GM12878 (cell line): ENCODE results near the gene MAP3K21. TPM values are rescaled to one million over a fixed set of nuclear protein-coding genes. Genes with fewer than 3 reads are reported as not detected.
A peak's percentile ranks its signal among the peaks of the same experiment; 100 is the strongest.

Source experiments
- ATAC-seq: fragments of 200-7000 bp; cut with Tn5 transposase; 3 replicates; pipeline ENCODE4 v1.9.1; 2020; ENCODE audit warnings: mild to moderate bottlenecking, moderate library complexity
- BruUV-seq: library from RNA; stranded (reverse); fragments of 400-500 nt; replicated peaks from 2 replicates; lab custom pipeline; 2021; lab: Mats Ljungman, UMichigan
- CTCF ChIA-PET: fragments of 300-600 bp; sonication (Branson Sonifier 250); formaldehyde crosslinking; extraction: SDS; loops from one replicate; lab custom pipeline; 2021; ENCODE audit warnings: inconsistent platforms; lab: Yijun Ruan, JAX
- POLR2A ChIA-PET: fragments of 350-600 bp; formaldehyde crosslinking; extraction: SDS; loops from one replicate; lab custom pipeline; 2021; ENCODE audit warnings: inconsistent platforms; lab: Charles Lee
- RAD21 ChIA-PET: fragments of 300-600 bp; sonication (Branson Sonifier 250); formaldehyde crosslinking; loops from one replicate; lab custom pipeline; 2023; ENCODE audit warnings: antibody characterized with exemption; ENCODE audit not compliant: unreplicated experiment; lab: Charles Lee
- SMC1A ChIA-PET: fragments of 300-600 bp; sonication (Branson Sonifier 250); formaldehyde crosslinking; loops from one replicate; lab custom pipeline; 2023; ENCODE audit not compliant: unreplicated experiment, uncharacterized antibody; lab: Charles Lee
- DNase-seq: peaks from one replicate; pipeline ENCODE4 v3.0.0-alpha.2; 2011; ENCODE audit warnings: low read depth, low spot score
- FAIRE-seq: peaks from 3 replicates; lab custom pipeline; 2011; peaks lifted over from hg19 to GRCh38; lab: Jason Lieb, UNC
- H2AFZ ChIP-seq: 2 replicates; pipeline ENCODE4 v1.6.0; 2011; ENCODE audit warnings: low read depth, low read length, control low read depth; ENCODE audit not compliant: control insufficient read depth
- H3K27ac ChIP-seq: 2 replicates; pipeline ENCODE4 v1.5.1; 2011; ENCODE audit warnings: control low read depth; ENCODE audit not compliant: control insufficient read depth, insufficient read depth
- H3K27me3 ChIP-seq, 2 experiments: replicated peaks in 1 of 2; 2 replicates each; pipeline versions ENCODE4 v1.6.0 to v1.6.1; 2011; ENCODE audit warnings: low read length in 1 of 2; ENCODE audit not compliant: control insufficient read depth in 2 of 2, insufficient read depth in 2 of 2
- H3K36me3 ChIP-seq, 2 experiments: 2 replicates each; pipeline ENCODE4 v1.5.1; 2011; ENCODE audit warnings: low read length in 1 of 2; ENCODE audit not compliant: control insufficient read depth in 2 of 2, insufficient read depth in 2 of 2
- H3K4me1 ChIP-seq: 2 replicates; pipeline ENCODE4 v1.6.1; 2011; ENCODE audit warnings: mild to moderate bottlenecking, low read length, moderate library complexity, mixed read lengths; ENCODE audit not compliant: control insufficient read depth, insufficient read depth
- H3K4me2 ChIP-seq: 2 replicates; pipeline ENCODE4 v1.6.0; 2011; ENCODE audit warnings: control low read depth; ENCODE audit not compliant: control insufficient read depth, insufficient read depth
- H3K4me3 ChIP-seq: fragments of 200-600 bp; sonication (generic); 2 replicates; pipeline ENCODE4 v1.5.1; 2016
- H3K79me2 ChIP-seq: 2 replicates; pipeline ENCODE4 v1.6.0; 2011; ENCODE audit warnings: low read length; ENCODE audit not compliant: control insufficient read depth, insufficient read depth
- H3K9ac ChIP-seq: 2 replicates; pipeline ENCODE4 v1.8.0; 2011; ENCODE audit warnings: low read length, control low read depth, mixed read lengths; ENCODE audit not compliant: control insufficient read depth, insufficient read depth
- H3K9me3 ChIP-seq: replicated peaks from 3 replicates; pipeline ENCODE4 v1.5.1; 2011; ENCODE audit warnings: mild to moderate bottlenecking, low read length; ENCODE audit not compliant: control insufficient read depth, insufficient read depth
- H4K20me1 ChIP-seq: 2 replicates; pipeline ENCODE4 v1.6.0; 2011; ENCODE audit not compliant: control insufficient read depth, insufficient read depth
- IKZF2 ChIP-seq, 2 experiments: fragments of 450-650 bp; IDR thresholded peaks; 2 replicates each; pipeline ENCODE4 v1.6.1; 2017; ENCODE audit warnings: mild to moderate bottlenecking in 2 of 2, moderate library complexity in 2 of 2
- MTA3 ChIP-seq: IDR thresholded peaks from 2 replicates; pipeline ENCODE4 v1.6.1; 2012; ENCODE audit warnings: low read length, inconsistent platforms, borderline replicate concordance
- RAD21 ChIP-seq: IDR thresholded peaks from 2 replicates; pipeline ENCODE4 v1.6.1; 2011; ENCODE audit warnings: mild to moderate bottlenecking, low read depth, low read length, moderate library complexity; ENCODE audit not compliant: insufficient read depth
- RFX5 ChIP-seq: IDR thresholded peaks from 2 replicates; pipeline ENCODE4 v1.6.1; 2011; ENCODE audit warnings: low read depth, low read length, improper control_type of control experiment
- SMC3 ChIP-seq: IDR thresholded peaks from 2 replicates; pipeline ENCODE4 v1.6.1; 2011; ENCODE audit warnings: low read length, improper control_type of control experiment, borderline replicate concordance
- TCF12 ChIP-seq: IDR thresholded peaks from 2 replicates; pipeline ENCODE4 v1.6.1; 2011; ENCODE audit warnings: low read depth, mild to moderate bottlenecking, low read length
- WGBS: methylation state at CpG from one replicate; pipeline ENCODE4 v1.1.6; 2016; ENCODE audit warnings: low lambda C conversion rate; ENCODE audit not compliant: insufficient replicate concordance, insufficient coverage; ENCODE audit errors: missing lambda C conversion rate; 5-methylcytosine and 5-hydroxymethylcytosine counted together
- in situ Hi-C: fragments of 300-500 bp; cut with MboI; formaldehyde crosslinking; loops from 9 replicates; pipeline ENCODE4 v1.14.3; 2018; ENCODE audit warnings: mixed read lengths
- intact Hi-C: fragments of 100-400 bp; cut with micrococcal nuclease; formaldehyde crosslinking; loops from one replicate; pipeline ENCODE4 v1.14.2; 2022; ENCODE audit not compliant: unreplicated experiment
- polyA plus RNA-seq, 11 experiments: library from polyadenylated mRNA; depleted of rRNA in 4 of 11; unstranded in 6 of 11; stranded (reverse) in 5 of 11; fragments of >200 nt; fragmentation: Nextera tagmentation in 4 of 11; fragmentation: Illumina TruSeq in 1 of 11; extraction: Ambion mirVana in 4 of 11; extraction: Trizol in 1 of 11; gene quantifications; 1 replicate in 1 of 11; 2 replicates in 10 of 11; pipeline versions ENCODE4 v1.2.1 to v1.2.3, GENCODE V29; 2011 to 2016; ENCODE audit warnings: inconsistent platforms in 2 of 11, missing spikeins in 2 of 11, low read depth in 1 of 11
- total RNA-seq, 4 experiments: library from RNA; depleted of rRNA in 3 of 4; stranded (reverse); fragments of >200 nt in 3 of 4; fragmentation: Illumina TruSeq in 1 of 4; extraction: Trizol in 1 of 4; gene quantifications; 2 replicates each; pipeline versions ENCODE4 v1.2.1 to v1.2.3, GENCODE V29; 2013 to 2021
- TF ChIP-seq, protein P1 (sequence below): IDR thresholded peaks from 2 replicates; pipeline ENCODE4 v1.6.1; 2011; ENCODE audit warnings: low read depth, mild to moderate bottlenecking, low read length, moderate library complexity, borderline replicate concordance; ENCODE audit errors: extremely low read depth
- TF ChIP-seq, protein P2 (sequence below), 3 experiments: IDR thresholded peaks in 2 of 3; conservative IDR thresholded peaks in 1 of 3; 2 replicates each; pipeline ENCODE4 v1.5.1; 2011; ENCODE audit warnings: low read depth in 3 of 3, low read length in 3 of 3, mild to moderate bottlenecking in 3 of 3, control low read depth in 2 of 3, moderate library complexity in 2 of 3, inconsistent platforms in 1 of 3, mixed read lengths in 1 of 3; ENCODE audit not compliant: control insufficient read depth in 2 of 3, insufficient read depth in 1 of 3; ENCODE audit errors: extremely low read depth in 1 of 3

The MAP3K21 gene
- total and polyA plus RNA-seq, 10 of the 15 experiments (the other 5 are each of a cell fraction or from before 2014, with no cell fraction given): 0.02 to 0.21 (median 0.09) TPM; not detected in 1

DNA sequence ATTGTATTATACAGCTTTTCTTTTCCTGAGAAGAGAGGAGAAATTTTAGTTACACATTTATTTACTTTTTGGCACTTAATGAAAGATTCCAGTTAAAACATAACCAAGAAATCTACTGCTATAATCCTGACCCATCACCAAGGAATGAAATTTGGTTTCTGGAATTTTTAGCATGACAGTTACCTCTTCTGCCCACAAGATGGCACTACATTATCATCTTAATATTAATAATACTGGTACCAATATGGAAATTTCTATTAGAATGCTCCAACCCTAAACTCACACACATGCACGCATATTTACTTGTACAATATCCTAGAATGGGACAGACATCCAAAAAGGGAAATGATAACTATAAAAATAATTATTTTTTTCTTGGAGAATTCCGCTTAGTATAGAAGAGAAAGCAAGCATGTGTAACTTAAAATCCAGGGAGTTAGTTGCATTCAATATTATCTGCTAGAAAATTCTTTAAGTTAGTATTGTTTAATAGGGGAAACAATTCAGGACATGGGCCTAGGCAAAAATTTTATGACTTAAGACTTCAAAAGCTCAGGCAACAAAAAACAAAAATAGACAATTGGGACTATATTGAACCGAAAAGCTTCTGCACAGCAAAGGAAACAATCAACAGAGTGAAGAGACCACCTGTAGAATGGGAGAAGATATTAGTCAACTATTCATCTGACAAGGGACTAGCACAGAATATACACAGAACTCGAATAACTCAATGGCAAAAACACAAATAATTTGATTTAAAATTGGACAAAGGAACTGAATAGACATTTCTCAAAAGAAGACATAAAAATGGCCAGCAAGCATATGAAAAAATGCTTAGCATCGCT is 37.4 kb downstream of the MAP3K21 start:
- Histone ChIP-seq H3K79me2 (no peaks in the 10 kb centered on the region), H3K9me3 (no peaks in the 10 kb centered on the region), H3K4me1 (no peaks in the 10 kb centered on the region), H3K36me3 (no peaks in the 10 kb centered on the region), H2AFZ (no peak overlapping the region), H4K20me1 (no peaks in the 10 kb centered on the region), H3K4me3 (no peak overlapping the region), H3K27ac (no peak overlapping the region), H3K9ac (no peak overlapping the region), H3K27me3 (no peaks in the 10 kb centered on the region), H3K4me2 (no peak overlapping the region)
- ChIA-PET SMC1A (interaction anchor here (0.7 to 2.2 kb wide), 4 partner anchors 22 to 701 kb away, joined by 3 to 6 read pairs (median 4); no protein-coding TSS in a partner anchor), CTCF (interaction anchor here (0.8 to 4.4 kb wide), 15 partner anchors 8 to 979 kb away, joined by 3 to 16 read pairs (median 5); no protein-coding TSS in a partner anchor), RAD21 (interaction anchor here (1.0 kb wide), 1 partner anchor 61 kb away, joined by 3 read pairs; no protein-coding TSS in a partner anchor), POLR2A (no interaction called here)
- FAIRE-seq (peak; percentile 23), DNase-seq (no peak), ATAC-seq (0 out of 3 replicates have a peak, but pooled peaks have one; percentile 19)
- 29% methylated on average over 5 of the region's 5 CpGs for WGBS
- in situ Hi-C loops: no loop called here
- TF ChIP-seq SMC3 (peak; percentile 27; the same call in 1 of the 2 replicates), MTA3 (no peak), RFX5 (no peak), TCF12 (no peak), IKZF2 (IDR thresholded peaks at IDR 0.05) (no peak), RAD21 (peak; percentile 49; the same call in 1 of the 2 replicates)
- TF ChIP-seq, protein P1, sequence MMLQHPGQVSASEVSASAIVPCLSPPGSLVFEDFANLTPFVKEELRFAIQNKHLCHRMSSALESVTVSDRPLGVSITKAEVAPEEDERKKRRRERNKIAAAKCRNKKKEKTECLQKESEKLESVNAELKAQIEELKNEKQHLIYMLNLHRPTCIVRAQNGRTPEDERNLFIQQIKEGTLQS: no peak
- TF ChIP-seq, protein P2, sequence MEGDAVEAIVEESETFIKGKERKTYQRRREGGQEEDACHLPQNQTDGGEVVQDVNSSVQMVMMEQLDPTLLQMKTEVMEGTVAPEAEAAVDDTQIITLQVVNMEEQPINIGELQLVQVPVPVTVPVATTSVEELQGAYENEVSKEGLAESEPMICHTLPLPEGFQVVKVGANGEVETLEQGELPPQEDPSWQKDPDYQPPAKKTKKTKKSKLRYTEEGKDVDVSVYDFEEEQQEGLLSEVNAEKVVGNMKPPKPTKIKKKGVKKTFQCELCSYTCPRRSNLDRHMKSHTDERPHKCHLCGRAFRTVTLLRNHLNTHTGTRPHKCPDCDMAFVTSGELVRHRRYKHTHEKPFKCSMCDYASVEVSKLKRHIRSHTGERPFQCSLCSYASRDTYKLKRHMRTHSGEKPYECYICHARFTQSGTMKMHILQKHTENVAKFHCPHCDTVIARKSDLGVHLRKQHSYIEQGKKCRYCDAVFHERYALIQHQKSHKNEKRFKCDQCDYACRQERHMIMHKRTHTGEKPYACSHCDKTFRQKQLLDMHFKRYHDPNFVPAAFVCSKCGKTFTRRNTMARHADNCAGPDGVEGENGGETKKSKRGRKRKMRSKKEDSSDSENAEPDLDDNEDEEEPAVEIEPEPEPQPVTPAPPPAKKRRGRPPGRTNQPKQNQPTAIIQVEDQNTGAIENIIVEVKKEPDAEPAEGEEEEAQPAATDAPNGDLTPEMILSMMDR (IDR thresholded peaks at IDR 0.05 in 2 of 3, conservative IDR thresholded peaks at IDR 0.05 in 1 of 3; ENCODE audit: control insufficient read depth in 2 of 3, extremely low read depth in 1 of 3, insufficient read depth in 1 of 3, low read depth in 3 of 3, low read length in 3 of 3): peak; percentile 45 to 53 (median 52); a peak in 4 of 6 replicates
- BruUV-seq: no TSS peak
- intact Hi-C loops: loop anchor here (1.0 kb wide), 2 partner anchors 700 to 746 kb away; no protein-coding TSS in a partner anchor
